ENCODE measurements around the gene TEX52.

DNA sequence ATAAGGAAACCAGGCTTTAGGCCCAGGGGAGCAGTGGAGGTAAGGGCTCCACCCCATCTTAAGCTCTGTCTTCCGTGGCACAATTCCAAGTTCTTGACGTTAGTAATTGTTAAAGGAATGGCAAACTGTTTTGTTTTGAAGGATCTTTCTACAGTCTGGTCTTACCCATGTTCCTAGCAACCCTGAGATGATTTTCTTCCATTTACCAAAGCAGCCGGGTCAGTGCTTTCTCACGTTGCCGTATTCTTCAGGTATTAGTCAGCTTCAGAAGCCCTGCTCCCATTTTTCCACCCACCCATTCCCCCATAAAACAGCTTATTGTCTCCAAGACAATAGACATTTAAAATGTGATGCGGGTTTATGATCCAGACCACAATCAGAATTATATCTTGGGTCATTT is 32.3 kb downstream of the TEX52 start:
- TF ChIP-seq EZH2 (IDR thresholded peaks at IDR 0.05; ENCODE audit: borderline replicate concordance, low read depth, low read length, severe bottlenecking), result no peak
- TF ChIP-seq, protein P1, sequence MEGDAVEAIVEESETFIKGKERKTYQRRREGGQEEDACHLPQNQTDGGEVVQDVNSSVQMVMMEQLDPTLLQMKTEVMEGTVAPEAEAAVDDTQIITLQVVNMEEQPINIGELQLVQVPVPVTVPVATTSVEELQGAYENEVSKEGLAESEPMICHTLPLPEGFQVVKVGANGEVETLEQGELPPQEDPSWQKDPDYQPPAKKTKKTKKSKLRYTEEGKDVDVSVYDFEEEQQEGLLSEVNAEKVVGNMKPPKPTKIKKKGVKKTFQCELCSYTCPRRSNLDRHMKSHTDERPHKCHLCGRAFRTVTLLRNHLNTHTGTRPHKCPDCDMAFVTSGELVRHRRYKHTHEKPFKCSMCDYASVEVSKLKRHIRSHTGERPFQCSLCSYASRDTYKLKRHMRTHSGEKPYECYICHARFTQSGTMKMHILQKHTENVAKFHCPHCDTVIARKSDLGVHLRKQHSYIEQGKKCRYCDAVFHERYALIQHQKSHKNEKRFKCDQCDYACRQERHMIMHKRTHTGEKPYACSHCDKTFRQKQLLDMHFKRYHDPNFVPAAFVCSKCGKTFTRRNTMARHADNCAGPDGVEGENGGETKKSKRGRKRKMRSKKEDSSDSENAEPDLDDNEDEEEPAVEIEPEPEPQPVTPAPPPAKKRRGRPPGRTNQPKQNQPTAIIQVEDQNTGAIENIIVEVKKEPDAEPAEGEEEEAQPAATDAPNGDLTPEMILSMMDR (IDR thresholded peaks at IDR 0.05; ENCODE audit: extremely low read depth in 1 of 2, insufficient read depth in 1 of 2, low read depth in 1 of 2, low read length in 2 of 2), result no peak

Measured in endothelial cell of umbilical vein (primary cell).